HG02852 (cell line): ENCODE results near the gene SCFD2.

Source experiments
- ATAC-seq: cut with Tn5 transposase; IDR thresholded peaks from one replicate; pipeline ENCODE4 v1.9.1; 2021; ENCODE audit warnings: mild to moderate bottlenecking, moderate library complexity; ENCODE audit not compliant: unreplicated experiment

SCFD2 gene

GRCh38 chr4:53118676-53119075 is 247.2 kb downstream of the SCFD2 start:
- no peak for ATAC-seq

DNA sequence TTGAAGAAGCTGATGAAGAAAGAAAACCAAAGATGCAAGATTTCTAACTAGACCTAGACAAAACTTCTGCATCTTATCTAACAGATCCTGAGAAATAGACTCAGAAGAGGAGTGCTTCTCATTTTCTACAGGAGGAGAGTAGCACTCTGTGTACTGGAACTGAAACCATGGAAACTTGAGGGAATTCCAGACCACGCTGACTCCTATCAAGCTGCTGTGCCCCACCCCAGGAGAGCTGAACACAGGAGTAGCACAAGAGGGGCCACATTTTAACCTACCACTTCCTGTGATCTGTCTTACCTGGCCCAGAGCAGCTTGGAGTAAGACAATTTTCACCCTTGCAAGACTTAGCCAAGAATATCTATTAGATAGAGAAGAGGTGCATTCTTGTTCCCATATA is 248.9 kb downstream of the SCFD2 start:
- no peak for ATAC-seq

DNA sequence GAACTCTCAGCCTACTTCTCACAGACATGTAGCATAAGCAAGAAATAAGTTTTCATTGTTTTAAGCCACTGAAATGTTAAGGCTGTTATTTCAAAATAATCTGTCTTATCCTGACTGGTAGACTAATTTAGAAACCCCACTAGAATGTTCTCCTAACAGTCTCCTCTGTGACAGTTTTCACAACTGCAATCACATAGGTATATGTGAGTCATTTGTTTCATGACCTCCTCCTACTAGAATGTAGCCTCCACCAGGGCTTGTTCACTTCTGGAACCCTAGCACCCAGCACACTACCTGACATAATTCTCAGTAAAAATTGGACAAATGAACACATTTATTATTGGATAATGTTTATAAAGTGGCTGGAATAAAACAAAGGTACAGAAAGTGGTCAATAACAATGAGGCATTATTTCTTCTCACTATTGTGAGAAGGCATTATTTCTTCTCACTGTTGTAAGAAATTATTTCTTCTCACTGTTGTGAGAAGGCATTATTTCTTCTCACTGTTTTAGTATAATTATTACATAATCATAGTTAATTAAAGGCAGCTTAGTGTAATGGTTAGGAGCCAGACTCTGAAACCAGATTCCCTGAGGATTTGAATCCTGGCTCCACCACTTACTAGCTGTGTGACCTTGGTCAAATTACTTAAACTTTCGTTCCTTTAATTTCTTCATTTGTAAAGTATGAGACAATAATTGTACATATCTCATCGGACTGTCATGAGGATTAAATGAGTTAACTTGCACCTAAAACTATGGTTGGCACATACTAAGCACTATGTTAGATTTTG is 252.2 kb downstream of the SCFD2 start:
- ATAC-seq, result peak; percentile 91

DNA sequence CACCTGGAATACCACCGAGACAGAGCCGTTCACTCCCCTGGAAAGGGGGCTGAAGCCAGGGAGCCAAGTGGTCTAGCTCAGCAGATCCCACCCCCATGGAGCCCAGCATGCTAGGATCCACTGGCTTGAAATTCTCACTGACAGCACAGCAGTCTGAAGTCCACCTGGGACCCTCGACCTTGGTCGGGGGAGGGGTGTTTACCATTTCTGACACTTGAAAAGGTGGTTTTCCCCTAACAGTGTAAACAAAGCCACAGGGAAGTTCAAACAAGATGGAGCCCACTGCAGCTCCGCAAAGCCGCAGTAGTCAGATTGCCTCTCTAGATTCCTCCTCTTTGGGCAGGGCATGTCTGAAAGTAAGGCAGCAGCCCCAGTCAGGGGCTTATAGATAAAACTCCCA is 260.5 kb downstream of the SCFD2 start:
- no peak for ATAC-seq

DNA sequence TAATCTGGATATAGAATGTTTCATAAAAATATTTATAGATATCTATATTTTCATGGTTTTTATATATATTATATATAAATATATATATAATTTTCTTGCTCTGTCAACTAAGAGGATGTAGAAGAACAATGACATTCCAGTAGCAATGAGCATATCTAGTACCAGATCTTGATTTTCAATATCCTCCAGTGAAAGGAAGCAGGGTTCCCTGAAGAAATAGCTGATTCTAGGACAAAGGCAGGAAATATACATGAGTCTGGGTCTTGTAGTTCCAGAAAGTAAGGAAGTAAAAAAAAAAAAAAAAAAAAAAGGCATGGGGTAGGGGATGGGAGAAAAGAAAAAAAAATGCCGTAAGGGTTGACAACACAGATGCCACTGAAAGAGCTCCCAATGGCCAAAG is 262.4 kb downstream of the SCFD2 start:
- no peak for ATAC-seq

- no peak for ATAC-seq
Observed at GRCh38 chr4:53101191-53101581, 264.7 kb downstream of the SCFD2 start.

GRCh38 chr4:53100501-53101190 is 265.2 kb downstream of the SCFD2 start:
- no peak for ATAC-seq

GRCh38 chr4:53098681-53099121 is 267.2 kb downstream of the SCFD2 start:
- ATAC-seq, result no peak

DNA sequence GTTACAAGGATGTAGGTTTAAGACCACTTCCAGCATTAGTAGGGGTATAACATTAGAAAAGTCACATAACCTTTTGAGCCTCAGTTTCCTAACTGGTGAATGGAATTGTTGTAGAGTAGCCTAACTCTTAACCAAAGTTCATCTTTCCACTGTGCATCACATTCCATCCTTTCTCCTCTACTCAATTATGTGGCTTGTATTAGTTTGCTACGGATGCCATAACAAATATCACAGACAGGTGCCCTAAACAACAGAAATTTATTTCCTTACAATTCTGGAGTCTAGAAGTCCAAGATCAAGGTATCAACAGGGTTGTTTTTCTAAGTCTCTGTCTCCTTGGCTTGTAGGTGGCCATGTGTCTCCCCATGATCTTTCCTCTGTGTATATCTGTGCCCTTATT is 271.8 kb downstream of the SCFD2 start:
- ATAC-seq, result no peak

DNA sequence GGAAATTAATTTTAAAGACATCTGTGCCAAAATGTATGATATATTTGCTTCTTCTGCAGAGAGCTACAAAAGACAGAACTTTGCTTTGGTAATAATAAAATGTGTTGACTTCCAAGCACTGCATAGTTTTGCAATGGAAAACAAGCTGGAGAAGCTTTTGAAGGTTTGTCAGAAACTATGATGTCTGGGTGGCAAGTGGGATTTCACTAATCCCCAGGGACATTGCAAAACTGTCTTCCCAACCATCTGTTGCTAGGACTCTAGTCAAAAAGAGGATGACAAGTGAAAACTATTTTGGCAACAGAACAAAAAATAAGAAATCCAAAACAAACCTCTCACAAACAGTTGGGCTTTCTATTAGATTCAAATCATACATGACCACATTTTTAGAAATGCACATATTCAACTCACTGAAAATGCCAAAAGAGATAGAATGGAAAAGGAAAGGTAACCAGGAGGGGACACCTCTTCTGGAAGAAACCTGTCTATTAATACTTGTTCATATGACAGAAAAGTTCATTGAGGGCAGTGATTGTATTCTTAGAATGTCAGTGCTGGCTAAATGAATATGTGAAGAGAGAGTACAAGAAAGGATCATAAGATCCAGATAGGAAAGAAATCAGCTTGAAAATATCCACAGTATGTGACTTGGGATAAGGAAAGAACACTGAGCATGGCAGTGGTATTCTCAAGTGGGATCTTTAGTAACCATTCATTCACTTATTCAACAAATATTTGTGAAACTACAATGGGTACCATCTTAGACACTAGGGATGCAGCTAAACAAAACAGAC is 275.7 kb downstream of the SCFD2 start:
- no peak for ATAC-seq

DNA sequence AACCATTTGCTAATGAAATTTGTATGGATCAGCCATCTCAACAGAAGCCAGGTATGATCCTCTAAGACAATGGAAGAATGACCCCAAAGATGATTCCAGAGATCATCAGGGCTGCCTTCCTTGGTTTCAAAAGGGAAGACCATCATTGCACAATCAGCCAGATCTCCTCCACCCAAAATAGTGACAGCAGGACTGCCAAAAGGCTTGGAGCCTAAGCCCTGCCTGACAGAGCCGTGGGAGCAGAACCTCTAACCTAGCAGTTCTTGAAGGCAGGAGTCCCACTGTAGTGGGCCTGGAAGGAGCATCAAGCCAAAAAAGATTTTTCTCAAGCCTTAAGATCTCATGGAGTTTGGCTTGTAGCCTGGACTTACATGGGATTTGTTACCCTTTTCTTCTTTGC is 277.7 kb downstream of the SCFD2 start:
- no peak for ATAC-seq

- no peak for ATAC-seq
Observed at GRCh38 chr4:53076374-53076958, 289.4 kb downstream of the SCFD2 start.

GRCh38 chr4:53075162-53075785 is 290.6 kb downstream of the SCFD2 start:
- peak; percentile 56 for ATAC-seq

GRCh38 chr4:53068755-53069330 is 297.0 kb downstream of the SCFD2 start:
- ATAC-seq, result no peak

GRCh38 chr4:53067125-53067802 is 298.6 kb downstream of the SCFD2 start:
- no peak for ATAC-seq

GRCh38 chr4:53066155-53066554 is 299.7 kb downstream of the SCFD2 start:
- ATAC-seq, result no peak

DNA sequence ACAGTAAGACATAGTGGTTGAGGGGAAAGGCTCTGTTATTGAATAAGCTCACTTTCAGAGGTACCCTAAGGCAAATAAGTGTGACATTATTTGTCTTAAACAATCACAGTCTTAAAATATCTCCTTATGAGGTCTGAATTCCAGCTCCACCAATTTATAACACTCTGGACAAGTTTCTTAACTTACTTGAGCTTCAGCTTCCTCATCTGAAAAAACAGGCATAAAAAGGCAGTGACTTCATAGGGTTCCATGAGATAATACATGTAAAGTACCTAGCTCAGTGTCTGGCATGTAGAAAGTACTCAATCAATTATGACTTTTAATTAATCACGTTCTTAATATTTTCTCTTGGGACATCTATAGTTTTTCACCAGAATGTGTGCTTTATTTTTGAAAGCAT is 301.3 kb downstream of the SCFD2 start:
- ATAC-seq, result no peak

GRCh38 chr4:53061091-53061850 is 304.6 kb downstream of the SCFD2 start:
- ATAC-seq, result no peak

DNA sequence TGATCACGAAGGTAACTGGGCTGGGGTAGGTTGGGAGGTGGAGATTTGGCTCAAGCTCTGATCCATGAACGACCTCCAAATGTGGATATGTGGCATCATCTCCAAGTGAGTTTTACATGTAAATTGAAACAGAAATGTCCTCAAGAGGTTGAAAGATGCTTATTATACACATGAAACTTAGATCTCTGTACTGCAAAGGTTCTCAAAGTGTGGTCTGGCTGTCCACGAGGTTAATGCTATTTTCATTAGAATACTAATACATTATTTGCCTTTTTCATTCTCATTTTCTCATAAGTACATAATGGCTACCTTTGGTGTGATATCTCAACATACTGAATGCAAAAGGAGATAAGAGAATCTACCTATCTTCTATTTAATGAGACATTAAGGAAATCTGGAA is 305.6 kb downstream of the SCFD2 start:
- ATAC-seq, result peak; percentile 65
